Measurements from ENCODE around the gene EOMES.
"Not testable (repeated sequence)": the region's sequence is repeated elsewhere in the genome, so short reads cannot be mapped to it uniquely, and the experiment has no call there.

The EOMES gene

DNA sequence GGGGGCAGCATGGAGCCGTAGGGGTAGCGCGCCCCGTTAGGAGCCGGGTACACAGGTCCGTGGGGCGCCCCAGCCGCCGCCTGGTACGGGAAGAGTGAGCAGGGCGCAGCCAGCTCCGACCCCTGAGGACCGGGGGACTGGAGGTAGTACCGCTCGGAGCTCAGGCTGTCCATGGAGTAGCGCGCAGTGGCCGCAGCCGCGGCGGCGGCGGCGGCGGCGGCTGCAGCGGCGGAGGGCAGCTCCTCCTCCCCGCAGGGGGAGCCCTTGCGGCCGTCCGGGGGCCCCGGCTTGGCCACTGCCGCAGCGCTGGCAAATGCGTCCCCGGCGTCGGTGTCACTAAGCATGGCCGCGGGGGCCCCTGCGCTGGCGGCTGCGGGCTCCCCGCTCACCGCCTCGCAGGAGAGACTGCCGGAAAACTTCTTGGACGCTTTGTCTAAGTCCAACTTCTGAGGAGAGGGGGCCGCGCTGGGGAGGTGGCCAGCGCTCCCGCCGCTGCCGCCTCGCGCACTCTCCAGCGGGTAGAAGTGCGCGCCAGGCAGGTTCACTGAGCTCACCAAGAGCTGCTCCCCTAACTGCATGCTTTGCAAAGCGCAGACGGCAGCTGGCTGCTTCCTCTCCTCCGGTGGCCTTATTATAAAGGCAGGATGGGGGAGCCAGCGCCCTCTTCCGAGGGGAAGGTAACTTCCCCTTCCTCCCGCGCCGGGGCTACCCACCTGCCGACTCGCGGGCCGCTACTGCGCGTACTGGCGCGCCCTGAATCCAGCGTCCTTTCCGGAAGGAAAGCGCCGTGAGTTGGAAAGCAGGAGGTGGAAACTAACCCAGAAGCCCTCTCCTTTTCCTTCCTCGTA lies at the start of gene EOMES:
EOMES (minus strand) TSS at position 607 of the 848 bp plus-strand sequence; CDS start at position 578, 29 bp downstream.
- peak; percentile 75 for DNase-seq

DNA sequence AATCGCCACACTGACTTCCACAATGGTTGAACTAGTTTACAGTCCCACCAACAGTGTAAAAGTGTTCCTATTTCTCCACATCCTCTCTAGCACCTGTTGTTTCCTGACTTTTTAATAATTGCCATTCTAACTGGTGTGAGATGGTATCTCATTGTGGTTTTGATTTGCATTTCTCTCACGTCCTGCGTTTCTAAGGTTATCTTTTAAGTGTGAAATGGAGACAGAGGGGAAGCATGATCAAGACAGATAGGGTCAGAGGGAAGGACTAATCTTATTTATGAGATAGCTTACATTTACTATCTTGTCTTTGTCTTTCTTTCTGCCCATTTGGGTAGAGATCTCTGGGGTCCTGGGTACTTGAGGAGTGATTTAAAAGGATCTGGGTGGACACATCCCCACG lies 48.3 kb upstream of the EOMES start:
- DNase-seq: not testable (repeated sequence)

DNA sequence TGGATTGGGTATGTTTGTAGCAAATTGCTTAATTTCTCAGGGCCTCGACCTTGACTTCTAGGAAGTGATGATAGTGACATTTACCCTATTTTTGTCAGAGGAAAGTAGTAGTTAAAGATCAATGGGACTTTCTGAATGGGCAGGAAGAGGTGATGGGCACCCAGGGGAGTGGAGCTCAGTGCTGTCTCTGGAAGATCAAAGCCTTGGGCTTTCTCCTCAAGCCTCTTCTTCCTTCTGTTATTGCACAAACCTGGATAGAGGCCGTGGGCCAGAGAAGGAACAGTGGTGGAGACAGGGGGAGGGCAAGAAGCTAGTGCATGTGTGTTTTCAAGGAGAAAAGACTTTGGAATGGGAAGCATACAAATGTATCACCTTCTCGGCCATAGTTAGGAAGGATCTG lies 44.9 kb upstream of the EOMES start:
- DNase-seq: no peak

DNA sequence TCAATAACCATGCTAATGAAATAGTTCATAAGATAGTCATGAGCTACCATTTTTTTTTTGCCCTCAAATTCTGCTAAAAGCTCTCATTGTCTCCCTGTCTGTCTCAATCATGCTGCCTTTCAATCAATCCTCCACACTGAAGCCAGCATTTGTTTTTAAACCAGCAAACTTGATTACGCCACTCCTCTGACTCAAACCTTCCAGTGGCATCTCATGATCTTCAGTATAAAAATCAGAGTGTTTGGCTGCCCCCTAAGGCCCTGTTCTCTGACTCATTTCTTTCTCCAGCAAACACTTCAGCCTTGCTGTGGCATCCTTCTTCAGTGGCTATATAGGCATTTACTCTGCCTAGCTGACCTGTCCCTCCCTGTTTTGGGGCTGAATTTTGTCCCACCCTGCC lies 36.0 kb upstream of the EOMES start:
- DNase-seq: no peak

DNA sequence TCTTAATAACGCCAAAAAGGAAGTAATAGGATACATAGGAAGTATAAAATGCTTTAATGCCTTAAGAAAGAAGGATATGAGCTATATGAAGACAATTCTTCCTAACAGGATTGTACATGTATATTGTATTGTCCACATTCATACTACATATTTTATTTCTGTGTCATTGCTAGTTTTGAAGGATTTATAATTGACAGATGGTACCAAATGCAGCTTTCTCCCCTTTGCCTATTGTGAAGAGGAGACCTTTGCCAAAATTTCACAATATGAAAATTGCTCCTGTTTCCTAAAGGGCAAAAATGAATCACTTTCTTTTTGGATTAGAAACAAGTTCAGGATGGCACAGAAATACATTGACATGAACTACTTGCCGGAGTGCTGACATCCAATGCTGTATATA lies 34.8 kb upstream of the EOMES start:
- DNase-seq: no peak

DNA sequence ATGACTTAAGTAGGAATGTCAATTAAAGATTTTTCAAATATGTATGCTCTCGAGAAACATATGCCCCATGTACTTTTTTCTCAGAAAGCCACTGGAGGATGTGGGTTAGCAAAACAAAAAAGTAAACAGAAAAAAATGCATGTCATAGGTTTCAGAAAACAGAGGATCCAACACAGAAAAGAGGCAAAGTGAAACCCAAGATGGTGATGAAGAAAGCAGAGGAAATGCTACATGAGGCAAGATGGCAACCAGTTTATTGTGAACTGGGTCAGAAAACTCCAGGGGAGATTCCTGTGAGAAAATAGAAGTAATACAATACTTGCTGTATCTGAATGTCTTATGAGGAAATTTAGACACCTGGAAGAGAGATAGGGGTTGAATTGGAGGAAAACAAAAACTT lies 30.8 kb upstream of the EOMES start:
- no peak for DNase-seq

DNA sequence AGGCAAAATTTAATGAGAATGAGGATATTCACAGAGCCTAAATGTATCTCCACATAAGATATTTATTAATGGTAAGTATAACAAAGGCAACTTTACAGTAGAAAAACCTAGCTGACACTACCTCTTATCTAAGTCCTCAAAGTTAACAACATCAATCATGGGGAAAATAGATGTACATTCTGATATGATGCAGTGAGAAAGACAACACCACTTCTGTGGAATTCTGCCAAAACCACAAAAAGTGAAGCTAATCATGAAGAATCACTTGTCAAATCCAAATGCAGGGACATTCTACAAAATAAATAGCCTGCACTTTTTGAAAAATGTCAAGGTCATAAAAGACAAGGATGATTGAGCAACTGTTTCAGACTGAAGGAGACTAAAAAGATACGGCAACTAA lies 27.5 kb upstream of the EOMES start:
- DNase-seq: no peak

DNA sequence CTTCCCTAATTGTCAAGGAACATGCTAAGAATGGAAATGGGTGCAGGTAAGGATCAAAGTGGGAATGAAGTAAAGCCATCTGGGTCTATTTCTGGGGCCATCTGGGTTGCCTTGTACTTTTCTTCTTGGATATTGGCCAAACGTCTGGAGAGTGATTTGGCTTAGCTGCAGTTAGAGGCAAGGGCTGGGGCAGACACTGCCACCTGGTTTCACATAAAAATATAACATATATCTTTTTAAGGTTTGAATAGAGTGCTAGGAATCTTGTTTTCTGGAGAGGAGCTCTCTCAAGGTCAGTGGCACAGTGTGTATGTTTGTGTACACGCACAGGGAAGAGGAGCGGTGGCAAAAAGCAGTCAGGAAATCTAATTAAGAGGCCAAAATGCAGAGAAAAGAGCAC lies 24.7 kb upstream of the EOMES start:
- DNase-seq: no peak

DNA sequence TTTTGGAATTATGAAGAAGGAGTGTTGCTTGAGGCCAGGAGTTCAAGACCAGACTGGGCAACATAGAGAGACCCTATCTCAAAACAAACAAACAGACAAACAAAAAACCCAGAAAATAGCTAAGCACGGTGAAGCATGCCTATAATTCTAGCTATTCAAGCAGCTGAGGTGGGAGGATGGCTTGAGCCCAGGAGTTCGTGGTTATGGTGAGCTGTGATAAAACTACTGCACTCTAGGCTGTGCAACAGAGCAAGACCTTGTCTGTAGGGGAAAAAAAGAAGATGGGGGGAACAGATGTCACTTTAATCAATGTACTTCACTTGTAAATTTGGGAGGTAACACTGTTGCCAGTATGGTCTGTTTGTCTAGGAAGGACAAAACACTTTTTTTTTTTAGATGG lies 18.7 kb upstream of the EOMES start:
- DNase-seq: no peak

DNA sequence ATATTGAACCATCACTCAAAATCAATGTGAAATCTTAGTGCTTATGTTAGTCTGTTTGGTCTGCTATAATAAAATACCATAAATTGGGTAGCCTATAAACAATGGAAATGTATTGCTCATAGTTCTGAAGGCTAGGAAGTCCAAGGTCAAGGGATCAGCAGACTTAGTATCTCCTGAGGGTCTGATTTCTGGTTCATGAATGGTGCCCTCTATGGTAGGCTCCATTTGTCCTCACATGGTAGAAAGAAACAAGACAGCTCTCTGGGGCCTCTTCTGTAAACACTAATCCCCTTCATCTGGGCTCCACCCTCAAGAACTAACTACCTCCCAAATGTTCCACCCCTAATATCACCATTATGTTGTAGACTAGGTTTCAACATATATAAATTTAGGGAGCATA lies 15.0 kb upstream of the EOMES start:
- DNase-seq: no peak

DNA sequence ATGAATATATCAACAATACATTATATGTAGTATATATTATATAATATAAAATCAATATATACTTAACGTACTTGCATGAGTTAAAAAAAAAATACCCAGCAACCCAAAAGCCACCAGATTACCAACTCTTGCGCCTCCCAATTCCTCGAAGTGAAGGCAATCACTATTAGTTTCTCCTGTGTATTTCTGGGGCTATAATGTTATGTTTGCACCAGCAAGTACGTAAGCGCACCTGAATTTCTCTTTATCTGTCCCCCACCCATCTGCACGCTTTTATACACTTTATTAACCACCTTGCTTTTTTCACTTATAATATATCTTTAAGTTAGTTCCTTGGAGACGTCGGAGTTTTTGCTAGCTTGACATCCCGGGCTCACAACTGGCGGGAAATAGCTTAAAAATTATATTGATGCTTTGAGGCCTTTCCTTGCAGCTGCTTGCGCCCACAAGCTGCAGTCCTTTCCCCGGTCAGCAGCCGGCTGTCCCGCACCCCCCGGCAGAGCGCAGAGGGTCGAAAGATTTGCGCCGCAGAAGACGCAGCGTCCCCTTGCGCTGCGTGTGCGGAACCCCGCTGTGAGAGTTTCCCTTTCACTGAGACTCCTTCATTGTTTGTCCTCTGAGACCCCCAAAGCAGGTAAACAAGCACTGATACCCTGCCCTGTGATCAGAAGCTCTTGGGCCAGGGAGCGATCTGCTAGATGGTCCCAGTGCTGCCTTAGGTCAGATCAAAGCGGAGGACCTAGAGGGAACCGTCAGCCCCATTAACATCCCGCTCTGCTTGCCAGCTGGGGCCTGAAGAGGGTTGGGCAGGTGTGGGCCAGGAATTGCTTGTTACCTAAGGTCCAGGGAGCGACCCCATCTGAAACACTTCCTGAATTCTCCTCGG lies 8.9 kb upstream of the EOMES start:
- no peak for DNase-seq

DNA sequence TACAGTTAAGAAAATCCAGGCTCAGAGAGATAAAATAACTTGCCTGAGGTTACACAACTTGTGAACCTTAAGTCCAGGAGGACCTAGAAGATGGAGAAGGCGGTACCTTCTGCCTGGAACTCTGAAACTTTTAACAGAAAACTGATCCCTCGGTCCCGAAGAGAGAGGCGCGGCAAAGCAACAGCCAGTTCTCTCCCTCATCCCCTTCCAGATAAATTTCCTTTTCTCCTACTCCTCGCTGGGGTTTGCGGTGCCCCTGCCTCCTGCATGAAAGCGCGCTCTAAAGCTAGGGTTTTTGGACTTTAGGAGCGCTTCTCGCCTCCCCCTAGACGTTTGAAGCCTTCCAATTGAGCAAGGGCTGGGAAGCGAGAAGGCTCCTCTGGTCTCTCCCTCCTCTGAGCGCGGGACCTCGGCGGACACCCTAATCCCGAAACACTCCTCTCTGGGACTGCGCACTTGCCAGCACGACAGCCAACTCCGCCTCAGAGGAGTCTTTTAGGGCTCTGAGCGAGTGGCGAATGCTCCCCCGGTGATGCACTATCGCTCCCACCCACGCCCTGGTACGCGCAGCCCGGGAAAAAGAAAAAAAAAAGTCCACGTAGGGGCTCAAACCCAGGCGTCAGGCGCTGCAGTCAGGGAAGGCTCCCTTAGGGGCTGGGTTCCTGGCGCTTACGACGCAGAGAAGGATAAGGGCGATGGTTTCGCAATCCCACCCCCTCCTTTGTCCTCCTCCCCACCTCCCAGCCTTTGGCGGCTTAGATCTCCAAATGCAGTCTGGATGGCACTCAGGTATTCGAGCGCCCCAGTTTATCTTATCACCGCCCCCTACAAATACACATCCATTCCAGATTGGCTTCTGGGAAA lies 7.9 kb upstream of the EOMES start:
- no peak for DNase-seq

DNA sequence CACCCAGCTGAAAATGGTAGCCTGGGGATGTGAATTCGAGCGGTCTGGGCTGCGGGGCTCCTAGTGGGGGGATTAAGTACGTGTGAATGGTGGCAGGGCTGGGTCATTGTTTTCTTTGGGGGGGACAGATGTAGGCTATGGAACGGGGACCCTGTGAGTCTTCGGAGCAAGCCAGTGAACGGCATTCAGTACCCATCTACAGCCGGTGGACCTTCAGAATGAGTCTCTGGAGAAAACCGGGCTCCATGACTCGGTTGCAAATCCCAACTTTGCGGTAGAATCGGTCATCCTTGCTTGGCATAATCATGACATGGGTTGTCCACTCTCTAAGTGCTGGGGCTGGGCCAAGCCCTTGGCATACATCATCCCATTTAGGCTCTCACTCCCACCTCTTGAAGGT lies 7.2 kb upstream of the EOMES start:
- no peak for DNase-seq

DNA sequence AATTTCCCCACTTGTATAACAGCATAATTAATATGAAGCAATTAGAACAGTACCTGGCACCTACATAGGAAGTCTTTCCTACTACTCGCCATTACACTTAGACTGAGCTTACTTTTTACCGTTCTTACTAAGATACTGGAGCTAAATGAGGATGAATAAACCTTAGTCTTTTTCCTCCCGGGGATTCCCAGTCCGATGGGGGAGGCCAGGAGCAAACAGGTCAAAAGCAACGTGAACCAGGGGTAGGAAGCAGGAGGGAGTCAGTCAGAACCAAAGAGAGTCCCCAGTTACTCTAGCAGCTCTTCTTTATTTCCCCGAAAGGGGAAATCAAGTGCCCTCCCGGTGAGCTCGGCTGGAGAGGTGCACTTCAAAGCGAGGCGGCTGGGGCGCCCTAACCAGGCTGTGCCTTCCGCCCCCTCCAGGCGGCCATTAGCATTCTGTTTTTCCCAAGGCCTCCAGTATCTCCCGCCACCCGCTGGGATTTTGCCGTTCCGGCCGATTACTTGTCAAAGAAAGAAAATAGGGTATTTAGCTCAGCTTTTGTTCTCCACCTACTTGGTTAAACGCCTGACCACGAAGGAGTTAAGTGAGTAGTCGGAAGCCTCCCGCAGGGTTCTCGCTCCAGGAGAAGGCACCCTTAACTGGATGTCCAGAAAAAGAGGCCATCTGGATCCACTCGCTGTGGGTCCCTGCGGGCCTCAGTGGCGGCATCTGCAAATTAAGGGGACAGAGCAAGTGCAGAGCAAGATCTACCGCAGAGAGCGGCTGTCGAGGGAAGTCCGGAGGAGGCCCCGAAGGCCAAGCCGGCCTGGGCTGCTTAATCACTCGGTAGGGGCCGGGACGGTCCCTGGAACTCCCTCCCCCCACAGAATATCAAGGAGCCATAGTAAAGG lies 6.3 kb upstream of the EOMES start:
- no peak for DNase-seq

DNA sequence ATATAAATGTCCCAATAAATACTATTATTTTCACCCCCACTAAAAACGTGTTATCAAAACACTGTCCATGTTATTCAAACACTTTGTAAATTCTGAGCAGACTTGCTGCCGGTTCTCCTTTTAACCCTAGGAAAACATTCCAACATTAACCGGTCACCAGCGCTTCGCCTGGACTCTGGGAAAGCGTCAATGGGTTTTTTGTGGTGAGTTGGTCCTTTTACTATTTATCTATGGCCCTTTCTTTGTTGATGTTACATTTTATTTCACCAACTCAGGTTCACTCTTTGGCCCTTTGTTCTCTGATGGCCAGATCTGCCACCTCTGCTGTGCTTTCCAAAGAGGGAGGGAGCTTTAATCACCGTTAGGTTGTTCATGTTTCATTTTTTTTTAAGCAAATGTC lies 4.1 kb upstream of the EOMES start:
- no peak for DNase-seq

DNA sequence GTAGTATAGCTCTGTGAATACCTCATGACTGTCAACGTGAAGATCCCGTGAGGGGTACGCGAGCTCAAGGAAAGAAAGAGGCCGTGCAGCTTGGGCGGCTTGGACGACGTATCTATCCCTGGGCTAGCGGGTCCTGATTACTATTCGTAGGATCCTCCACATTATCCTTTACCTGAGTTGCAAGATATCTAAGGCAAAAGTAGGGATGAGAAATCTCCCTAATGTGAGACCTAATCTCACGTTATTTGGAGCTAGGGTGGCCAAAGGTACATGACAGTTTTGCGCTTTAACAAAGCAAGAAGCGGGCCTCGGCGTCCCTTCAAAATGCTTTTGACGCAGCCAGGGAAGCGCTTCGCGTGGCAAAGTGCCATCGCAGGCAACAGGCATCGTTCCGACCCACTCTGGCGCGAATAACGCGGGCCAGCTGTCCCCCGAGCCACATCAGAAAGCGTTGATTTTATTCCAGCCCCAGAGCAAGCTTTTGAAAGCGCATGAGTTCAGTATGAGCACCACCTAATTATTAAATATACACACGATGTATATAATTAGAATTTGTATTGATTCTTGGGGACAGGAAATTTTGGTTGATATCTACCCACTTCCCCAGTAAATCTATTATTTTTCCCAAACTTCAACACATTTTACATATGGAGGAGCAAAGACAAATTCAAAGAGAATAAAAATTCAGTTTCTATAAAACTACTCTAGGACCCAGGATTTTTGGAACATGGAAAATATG lies 2.5 kb upstream of the EOMES start:
- no peak for DNase-seq

DNA sequence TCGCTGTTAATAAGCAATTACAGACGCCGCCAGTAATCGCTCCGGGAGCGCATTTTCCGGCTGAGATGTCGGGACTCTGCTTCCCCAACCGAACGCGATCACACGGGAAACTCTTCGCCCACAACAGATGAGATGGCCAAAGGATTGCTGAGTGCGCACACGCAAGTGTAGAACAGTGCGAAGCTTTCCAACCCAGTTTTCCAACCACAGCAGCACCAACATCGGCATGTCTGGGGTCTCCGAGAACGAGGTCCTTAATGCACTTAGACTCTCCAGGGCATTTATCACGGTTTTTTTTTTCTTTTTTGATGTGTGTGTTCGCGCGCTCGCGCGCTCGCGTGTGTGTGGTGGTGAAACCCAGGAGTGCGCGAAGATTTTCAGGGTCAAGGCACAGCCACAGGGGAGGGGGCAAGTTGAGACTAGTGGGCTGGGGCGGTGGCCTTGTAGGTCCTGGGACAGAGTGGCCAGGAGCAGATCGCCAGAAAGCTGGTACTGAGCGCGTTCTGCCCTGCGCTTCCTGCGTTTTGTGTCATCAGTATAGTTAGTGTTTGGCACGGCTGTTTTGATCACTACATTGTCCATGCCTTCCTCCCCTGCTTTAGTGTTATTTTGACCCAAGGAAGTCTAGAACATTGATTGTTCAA lies 1.8 kb upstream of the EOMES start:
- DNase-seq: no peak

DNA sequence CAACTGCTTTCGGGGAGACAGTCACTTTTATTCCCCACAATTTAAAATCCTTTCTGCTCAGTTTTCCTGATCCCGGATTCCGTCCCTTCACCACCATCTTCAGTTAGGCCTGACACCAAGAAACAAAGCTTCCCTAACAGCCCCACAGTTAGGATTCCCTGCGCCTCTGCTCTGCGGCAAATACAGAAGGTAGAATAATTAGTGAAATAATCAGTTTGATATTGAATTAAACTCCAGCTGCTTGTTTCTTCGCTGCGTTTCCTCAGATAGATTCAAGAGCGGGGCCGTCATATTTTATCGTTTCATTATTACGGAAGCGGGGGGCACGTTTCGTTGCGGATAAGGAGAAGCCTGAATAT lies 1.3 kb upstream of the EOMES start:
- no peak for DNase-seq

DNA sequence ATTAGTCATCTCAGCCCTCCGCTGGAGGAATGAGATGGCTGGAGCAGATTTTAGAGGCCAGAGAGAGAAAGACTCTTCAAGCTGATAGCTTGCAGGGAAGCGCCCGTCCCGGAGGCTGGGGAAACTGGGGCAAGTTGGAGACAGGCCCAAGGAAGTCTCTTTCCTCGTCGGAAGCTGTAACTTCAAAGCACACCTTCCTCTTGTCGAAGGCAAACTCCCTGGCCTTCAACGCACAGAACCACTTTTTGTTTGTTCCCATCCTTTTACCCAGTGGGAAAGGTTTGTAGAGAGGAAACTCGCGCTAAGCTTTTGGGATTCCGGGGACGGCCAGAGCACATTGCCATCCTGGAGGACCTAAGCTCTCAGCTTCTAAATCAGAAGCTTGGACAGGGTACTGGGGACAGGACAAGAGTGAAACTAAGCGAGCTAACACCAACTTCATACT lies 900 bp upstream of the EOMES start:
- DNase-seq: no peak

DNA sequence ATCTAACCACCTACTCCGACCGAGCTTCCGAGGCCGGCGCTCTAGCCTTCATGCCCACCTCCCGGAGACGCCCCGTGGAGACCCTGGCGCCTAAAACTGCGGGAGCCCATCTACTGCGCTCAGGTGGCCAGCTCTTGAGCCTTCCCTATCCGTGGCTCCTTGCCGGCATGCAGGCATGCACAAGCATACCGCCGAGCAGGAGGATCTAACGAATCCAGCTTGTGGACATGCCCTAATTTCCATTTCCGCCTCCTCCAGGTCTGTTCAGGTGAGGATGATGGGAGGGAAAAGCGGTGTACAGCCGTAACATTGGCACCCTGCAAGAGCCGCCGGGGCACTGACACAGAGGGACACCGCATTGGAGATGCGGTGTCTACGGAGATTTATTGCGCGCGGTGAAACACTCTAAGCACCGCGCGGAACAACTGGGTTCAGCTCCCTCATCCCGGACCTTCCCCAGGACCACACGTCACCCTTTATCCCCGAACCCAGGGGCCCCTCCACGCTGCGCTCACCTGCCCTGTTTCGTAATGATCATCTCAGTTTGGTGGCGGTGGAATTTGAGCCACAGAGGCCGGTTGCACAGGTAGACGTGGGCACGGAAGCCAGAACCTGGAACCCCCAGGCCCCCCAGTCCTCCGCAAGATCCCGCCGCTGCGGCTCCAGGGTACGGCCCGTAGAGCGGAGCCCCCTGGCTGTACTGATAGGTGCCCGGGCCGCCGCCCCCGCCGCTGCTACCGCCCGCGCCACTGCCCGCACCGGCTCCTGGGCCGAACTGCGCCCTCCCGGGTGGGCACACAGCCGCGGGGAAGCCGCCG lies 1.0 kb downstream of the EOMES start:
- DNase-seq: no peak
